GM12878 (cell line): ENCODE data around the gene CALHM4. TPM values are rescaled to one million over a fixed set of nuclear protein-coding genes. Genes with fewer than 3 reads are reported as not detected.

Experiments
- ATAC-seq: fragments of 200-7000 bp; cut with Tn5 transposase; 3 replicates; pipeline ENCODE4 v1.9.1; 2020; ENCODE audit warnings: mild to moderate bottlenecking, moderate library complexity
- BruUV-seq: library from RNA; stranded (reverse); fragments of 400-500 nt; replicated peaks from 2 replicates; lab custom pipeline; 2021; lab: Mats Ljungman, UMichigan
- CTCF ChIA-PET: fragments of 300-600 bp; sonication (Branson Sonifier 250); formaldehyde crosslinking; extraction: SDS; loops from one replicate; lab custom pipeline; 2021; ENCODE audit warnings: inconsistent platforms; lab: Yijun Ruan, JAX
- POLR2A ChIA-PET: fragments of 350-600 bp; formaldehyde crosslinking; extraction: SDS; loops from one replicate; lab custom pipeline; 2021; ENCODE audit warnings: inconsistent platforms; lab: Charles Lee
- RAD21 ChIA-PET: fragments of 300-600 bp; sonication (Branson Sonifier 250); formaldehyde crosslinking; loops from one replicate; lab custom pipeline; 2023; ENCODE audit warnings: antibody characterized with exemption; ENCODE audit not compliant: unreplicated experiment; lab: Charles Lee
- SMC1A ChIA-PET: fragments of 300-600 bp; sonication (Branson Sonifier 250); formaldehyde crosslinking; loops from one replicate; lab custom pipeline; 2023; ENCODE audit not compliant: unreplicated experiment, uncharacterized antibody; lab: Charles Lee
- DNase-seq: peaks from one replicate; pipeline ENCODE4 v3.0.0-alpha.2; 2011; ENCODE audit warnings: low read depth, low spot score
- FAIRE-seq: peaks from 3 replicates; lab custom pipeline; 2011; peaks lifted over from hg19 to GRCh38; lab: Jason Lieb, UNC
- H2AFZ ChIP-seq: 2 replicates; pipeline ENCODE4 v1.6.0; 2011; ENCODE audit warnings: low read depth, low read length, control low read depth; ENCODE audit not compliant: control insufficient read depth
- H3K27ac ChIP-seq: 2 replicates; pipeline ENCODE4 v1.5.1; 2011; ENCODE audit warnings: control low read depth; ENCODE audit not compliant: control insufficient read depth, insufficient read depth
- H3K27me3 ChIP-seq, 2 experiments: replicated peaks in 1 of 2; 2 replicates each; pipeline versions ENCODE4 v1.6.0 to v1.6.1; 2011; ENCODE audit warnings: low read length in 1 of 2; ENCODE audit not compliant: control insufficient read depth in 2 of 2, insufficient read depth in 2 of 2
- H3K36me3 ChIP-seq, 2 experiments: 2 replicates each; pipeline ENCODE4 v1.5.1; 2011; ENCODE audit warnings: low read length in 1 of 2; ENCODE audit not compliant: control insufficient read depth in 2 of 2, insufficient read depth in 2 of 2
- H3K4me1 ChIP-seq: 2 replicates; pipeline ENCODE4 v1.6.1; 2011; ENCODE audit warnings: mild to moderate bottlenecking, low read length, moderate library complexity, mixed read lengths; ENCODE audit not compliant: control insufficient read depth, insufficient read depth
- H3K4me2 ChIP-seq: 2 replicates; pipeline ENCODE4 v1.6.0; 2011; ENCODE audit warnings: control low read depth; ENCODE audit not compliant: control insufficient read depth, insufficient read depth
- H3K4me3 ChIP-seq: fragments of 200-600 bp; sonication (generic); 2 replicates; pipeline ENCODE4 v1.5.1; 2016
- H3K79me2 ChIP-seq: 2 replicates; pipeline ENCODE4 v1.6.0; 2011; ENCODE audit warnings: low read length; ENCODE audit not compliant: control insufficient read depth, insufficient read depth
- H3K9ac ChIP-seq: 2 replicates; pipeline ENCODE4 v1.8.0; 2011; ENCODE audit warnings: low read length, control low read depth, mixed read lengths; ENCODE audit not compliant: control insufficient read depth, insufficient read depth
- H3K9me3 ChIP-seq: replicated peaks from 3 replicates; pipeline ENCODE4 v1.5.1; 2011; ENCODE audit warnings: mild to moderate bottlenecking, low read length; ENCODE audit not compliant: control insufficient read depth, insufficient read depth
- H4K20me1 ChIP-seq: 2 replicates; pipeline ENCODE4 v1.6.0; 2011; ENCODE audit not compliant: control insufficient read depth, insufficient read depth
- CREM ChIP-seq: IDR thresholded peaks from 2 replicates; pipeline ENCODE4 v1.6.1; 2014; ENCODE audit warnings: antibody characterized with exemption, low read depth
- HDAC2 ChIP-seq: fragments of 200-600 bp; sonication (generic); IDR thresholded peaks from 2 replicates; pipeline ENCODE4 v1.6.1; 2017
- JUND ChIP-seq: IDR thresholded peaks from 2 replicates; pipeline ENCODE4 v1.6.1; 2012; ENCODE audit warnings: low read depth, mild to moderate bottlenecking, low read length, improper control_type of control experiment, moderate library complexity
- NFYB ChIP-seq: IDR thresholded peaks from 2 replicates; pipeline ENCODE4 v1.6.1; 2011; ENCODE audit warnings: low read depth, mild to moderate bottlenecking, low read length, improper control_type of control experiment, moderate library complexity; ENCODE audit not compliant: insufficient read depth
- POLR2AphosphoS2 ChIP-seq: IDR thresholded peaks from 2 replicates; pipeline ENCODE4 v1.6.1; 2011; ENCODE audit warnings: low read depth, mild to moderate bottlenecking, low read length, improper control_type of control experiment, moderate library complexity
- RB1 ChIP-seq: fragments of 450-650 bp; formaldehyde crosslinking; IDR thresholded peaks from 2 replicates; pipeline ENCODE4 v1.6.1; 2017; ENCODE audit warnings: mild to moderate bottlenecking, borderline replicate concordance
- ZNF384 ChIP-seq: IDR thresholded peaks from 2 replicates; pipeline ENCODE4 v1.6.1; 2012; ENCODE audit warnings: low read depth, mild to moderate bottlenecking, low read length, improper control_type of control experiment, borderline replicate concordance
- in situ Hi-C: fragments of 300-500 bp; cut with MboI; formaldehyde crosslinking; loops from 9 replicates; pipeline ENCODE4 v1.14.3; 2018; ENCODE audit warnings: mixed read lengths
- intact Hi-C: fragments of 100-400 bp; cut with micrococcal nuclease; formaldehyde crosslinking; loops from one replicate; pipeline ENCODE4 v1.14.2; 2022; ENCODE audit not compliant: unreplicated experiment
- polyA plus RNA-seq, 11 experiments: library from polyadenylated mRNA; depleted of rRNA in 4 of 11; unstranded in 6 of 11; stranded (reverse) in 5 of 11; fragments of >200 nt; fragmentation: Nextera tagmentation in 4 of 11; fragmentation: Illumina TruSeq in 1 of 11; extraction: Ambion mirVana in 4 of 11; extraction: Trizol in 1 of 11; gene quantifications; 1 replicate in 1 of 11; 2 replicates in 10 of 11; pipeline versions ENCODE4 v1.2.1 to v1.2.3, GENCODE V29; 2011 to 2016; ENCODE audit warnings: inconsistent platforms in 2 of 11, missing spikeins in 2 of 11, low read depth in 1 of 11
- total RNA-seq, 4 experiments: library from RNA; depleted of rRNA in 3 of 4; stranded (reverse); fragments of >200 nt in 3 of 4; fragmentation: Illumina TruSeq in 1 of 4; extraction: Trizol in 1 of 4; gene quantifications; 2 replicates each; pipeline versions ENCODE4 v1.2.1 to v1.2.3, GENCODE V29; 2013 to 2021

The CALHM4 gene
- total and polyA plus RNA-seq, 10 of the 15 experiments (the other 5 are each of a cell fraction or from before 2014, with no cell fraction given), result not detected

DNA sequence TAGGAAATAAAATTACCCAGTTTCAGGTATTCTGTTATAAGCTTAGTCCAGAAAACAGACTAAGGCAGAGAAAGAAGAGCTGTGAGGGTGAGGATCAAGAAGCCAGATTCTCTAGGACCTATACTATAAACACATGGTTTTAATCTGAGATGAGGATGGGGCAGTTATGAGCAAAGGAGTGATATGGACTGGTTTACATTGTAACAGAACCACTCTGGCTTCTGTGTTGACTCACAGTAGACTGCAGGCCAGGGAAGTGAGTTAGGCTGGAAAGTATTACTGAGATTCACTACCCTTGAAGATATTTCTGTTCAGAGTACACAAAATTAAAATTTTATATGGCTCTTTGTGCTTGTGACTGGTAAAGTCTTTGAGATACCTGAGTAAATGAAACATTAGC is 14.6 kb downstream of the CALHM4 start:
- ChIA-PET RAD21 (no interaction called here), POLR2A (no interaction called here), CTCF (interaction anchor here (0.6 to 1.4 kb wide), 3 partner anchors 33 to 288 kb away, joined by 3 read pairs; no protein-coding TSS in a partner anchor), SMC1A (interaction anchor here (0.8 to 1.3 kb wide), 3 partner anchors 34 to 297 kb away, joined by 3 read pairs; no protein-coding TSS in a partner anchor)
- in situ Hi-C loops, result no loop called here
- DNase-seq, result no peak
- no TSS peak for BruUV-seq
- TF ChIP-seq HDAC2 (no peak), POLR2AphosphoS2 (no peak), RB1 (no peak), ZNF384 (no peak), NFYB (no peak), JUND (no peak), CREM (no peak)
- intact Hi-C loops, result no loop called here
- no peak for ATAC-seq
- H3K79me2 ChIP-seq, result peaks cover 29% of the 10 kb centered on the region
- no peak overlapping the region for H3K4me2 ChIP-seq
- H3K4me3 ChIP-seq, result no peak overlapping the region
- H4K20me1 ChIP-seq, result no peaks in the 10 kb centered on the region
- peaks cover 5% of the 10 kb centered on the region; the same call in 1 of the 2 replicates for H3K4me1 ChIP-seq
- no peak overlapping the region for H2AFZ ChIP-seq
- FAIRE-seq, result no peak
- H3K9me3 ChIP-seq, result no peaks in the 10 kb centered on the region
- H3K27ac ChIP-seq, result no peak overlapping the region
- H3K36me3 ChIP-seq, result no peaks in the 10 kb centered on the region
- H3K9ac ChIP-seq, result no peak overlapping the region
- H3K27me3 ChIP-seq, result no peaks in the 10 kb centered on the region
